Adrenal gland (tissue), 12 donors: ENCODE measurements around the gene KCNG4. TPM values are rescaled to one million over a fixed set of nuclear protein-coding genes. Genes with fewer than 3 reads are reported as not detected.

ENCODE experiments used
- DNase-seq, 7 donors: peaks; one replicate each; pipeline ENCODE4 v3.0.0-alpha.2; 2019 to 2020
- H3K27ac ChIP-seq, 5 donors: fragments of 200-600 bp; sonication (generic) in 4 of 5; 1 replicate in 3 of 5; 2 replicates in 2 of 5; pipeline versions ENCODE4 v1.5.1 to v1.8.0; 2016 to 2020; ENCODE audit warnings: mild to moderate bottlenecking in 1 of 5
- H3K27me3 ChIP-seq: fragments of 200-600 bp; 2 replicates; pipeline ENCODE4 v1.8.0; 2021
- H3K36me3 ChIP-seq, 2 donors: fragments of 200-600 bp; replicated peaks in 1 of 2; 1 replicate in 1 of 2; 2 replicates in 1 of 2; pipeline versions ENCODE4 v1.5.1 to v1.8.0; 2018 to 2022
- H3K4me1 ChIP-seq, 2 donors: fragments of 200-600 bp; replicated peaks in 1 of 2; 1 replicate in 1 of 2; 2 replicates in 1 of 2; pipeline versions ENCODE4 v1.5.1 to v1.8.0; 2018 to 2021
- H3K4me3 ChIP-seq, 4 donors: fragments of 200-600 bp; sonication (generic) in 3 of 4; one replicate each; pipeline ENCODE4 v1.5.1; 2016 to 2018
- H3K9me3 ChIP-seq, 3 donors: fragments of 200-600 bp; sonication (generic) in 1 of 3; replicated peaks in 1 of 3; 1 replicate in 2 of 3; 2 replicates in 1 of 3; pipeline versions ENCODE4 v1.5.1 to v1.8.0; 2016 to 2021
- POLR2A ChIP-seq, 2 donors: fragments of 450-650 bp; IDR thresholded peaks; one replicate each; pipeline ENCODE4 v1.6.1; 2017; ENCODE audit warnings: antibody characterized with exemption in 2 of 2, mild to moderate bottlenecking in 2 of 2, moderate library complexity in 1 of 2
- WGBS, 4 donors: extraction: QIAGEN DNeasy Blood & Tissue Kit in 2 of 4; methylation state at CpG; one replicate each; pipeline versions ENCODE4 v1.1.5 to v1.1.7; 2013 to 2017; 5-methylcytosine and 5-hydroxymethylcytosine counted together
- intact Hi-C, 2 donors: fragments of 100-400 bp; cut with DNase I; formaldehyde crosslinking; loops; one replicate each; pipeline versions ENCODE4 v1.14.1 to v1.15.0; 2022 to 2023
- polyA plus RNA-seq, 3 donors: library from polyadenylated mRNA; stranded (reverse); fragments of 200-250 nt in 2 of 3; fragments of 350-450 nt in 1 of 3; fragmentation: Illumina TruSeq in 1 of 3; extraction: RNeasy Lipid Tissue Mini Kit (QIAGEN cat#74804) in 1 of 3; gene quantifications; one replicate each; pipeline ENCODE4 v1.2.3, GENCODE V29; 2013 to 2014
- total RNA-seq, 9 donors: library from RNA; depleted of rRNA in 4 of 9; stranded (reverse); fragments of >200 nt in 4 of 9; fragments of 120-200 nt in 1 of 9; fragmentation: NEBNext Ultra II Directional in 1 of 9; extraction: Animal tissue kit (Norgen Biotek cat#: 25700) in 1 of 9; gene quantifications; one replicate each; pipeline versions ENCODE4 v1.1.0 to v1.2.4, GENCODE V29; 2013 to 2023
- TF ChIP-seq, protein P1 (sequence below), 6 experiments: fragments of 450-650 bp in 4 of 6; fragments of 200-600 bp in 2 of 6; sonication (generic) in 1 of 6; IDR thresholded peaks; 1 replicate in 5 of 6; 2 replicates in 1 of 6; pipeline versions ENCODE4 v1.5.1 to v1.8.0; 2016 to 2021; ENCODE audit warnings: antibody characterized with exemption in 6 of 6, mild to moderate bottlenecking in 2 of 6, moderate library complexity in 1 of 6
- donor health status: healthy with polysubstance abuse.
- donor health status: Bipolar disorder and iron deficiency.
- donor health status: DM: yes; HTN: yes; CAD: no.
- donor health status: DM: no; HTN: no; CAD: no.
- donor health status: DM: no; HTN: no; CAD: no.
- donor health status: DM: yes; HTN: yes; CAD: no.

Gene KCNG4
- total and polyA plus RNA-seq, 12 donors, result under 0.01 to 1.3 (median 0.36) TPM; not detected in 4

DNA sequence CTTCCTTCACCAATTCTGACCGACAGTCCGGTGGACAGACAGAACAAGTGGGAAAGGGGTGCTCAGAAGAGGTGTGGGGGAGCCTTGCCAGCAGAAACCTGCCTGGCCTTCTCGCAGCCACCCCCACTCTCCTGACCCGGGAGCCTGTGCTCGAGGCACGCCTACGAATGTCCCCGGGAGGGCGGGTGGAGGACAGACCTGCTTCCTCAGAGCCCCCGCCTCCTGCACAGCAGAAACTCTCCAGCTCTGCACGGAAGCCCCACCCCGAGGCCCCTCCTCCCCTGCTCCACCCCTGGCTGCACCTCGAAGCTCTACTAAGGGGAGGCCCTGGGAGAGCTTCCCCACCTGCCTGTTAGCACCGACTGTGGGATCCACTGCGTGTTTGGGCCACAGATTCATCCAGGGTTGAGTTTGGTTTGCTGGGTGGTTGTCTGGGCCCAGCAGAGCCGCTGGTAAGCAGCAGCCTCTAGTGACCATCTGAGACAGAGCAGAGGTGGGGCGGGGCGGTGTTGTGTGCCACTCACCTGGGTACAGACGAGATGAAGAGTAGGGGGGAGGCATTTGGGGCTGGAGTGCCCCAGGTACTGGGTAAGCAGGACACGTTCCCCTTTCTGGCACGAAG is 59.2 kb downstream of the KCNG4 start:
- H3K27ac ChIP-seq, result no peak overlapping the region
- intact Hi-C loops, result loop anchor here (5.0 to 10.0 kb wide), 3 partner anchors 96 to 223 kb away; partner anchors contain the start of gene NECAB2 (in 1 of the 2)
- H3K9me3 ChIP-seq, result no peaks in the 10 kb centered on the region
- peaks cover 0 to 53% of the 10 kb centered on the region in 2 donors for H3K36me3 ChIP-seq
- DNase-seq, result peak in 1 of 7 donors; percentile 9
- peaks cover 19 to 36% of the 10 kb centered on the region in 2 donors for H3K4me1 ChIP-seq
- no peak overlapping the region for H3K4me3 ChIP-seq
- 83 to 88% (median 87%) methylated on average over 13 to 21 of the region's 21 CpGs for WGBS, 4 donors
- H3K27me3 ChIP-seq, result no peaks in the 10 kb centered on the region
- TF ChIP-seq, protein P1, sequence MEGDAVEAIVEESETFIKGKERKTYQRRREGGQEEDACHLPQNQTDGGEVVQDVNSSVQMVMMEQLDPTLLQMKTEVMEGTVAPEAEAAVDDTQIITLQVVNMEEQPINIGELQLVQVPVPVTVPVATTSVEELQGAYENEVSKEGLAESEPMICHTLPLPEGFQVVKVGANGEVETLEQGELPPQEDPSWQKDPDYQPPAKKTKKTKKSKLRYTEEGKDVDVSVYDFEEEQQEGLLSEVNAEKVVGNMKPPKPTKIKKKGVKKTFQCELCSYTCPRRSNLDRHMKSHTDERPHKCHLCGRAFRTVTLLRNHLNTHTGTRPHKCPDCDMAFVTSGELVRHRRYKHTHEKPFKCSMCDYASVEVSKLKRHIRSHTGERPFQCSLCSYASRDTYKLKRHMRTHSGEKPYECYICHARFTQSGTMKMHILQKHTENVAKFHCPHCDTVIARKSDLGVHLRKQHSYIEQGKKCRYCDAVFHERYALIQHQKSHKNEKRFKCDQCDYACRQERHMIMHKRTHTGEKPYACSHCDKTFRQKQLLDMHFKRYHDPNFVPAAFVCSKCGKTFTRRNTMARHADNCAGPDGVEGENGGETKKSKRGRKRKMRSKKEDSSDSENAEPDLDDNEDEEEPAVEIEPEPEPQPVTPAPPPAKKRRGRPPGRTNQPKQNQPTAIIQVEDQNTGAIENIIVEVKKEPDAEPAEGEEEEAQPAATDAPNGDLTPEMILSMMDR (IDR thresholded peaks at IDR 0.05), result no peak
- TF ChIP-seq POLR2A (IDR thresholded peaks at IDR 0.05), result no peak

DNA sequence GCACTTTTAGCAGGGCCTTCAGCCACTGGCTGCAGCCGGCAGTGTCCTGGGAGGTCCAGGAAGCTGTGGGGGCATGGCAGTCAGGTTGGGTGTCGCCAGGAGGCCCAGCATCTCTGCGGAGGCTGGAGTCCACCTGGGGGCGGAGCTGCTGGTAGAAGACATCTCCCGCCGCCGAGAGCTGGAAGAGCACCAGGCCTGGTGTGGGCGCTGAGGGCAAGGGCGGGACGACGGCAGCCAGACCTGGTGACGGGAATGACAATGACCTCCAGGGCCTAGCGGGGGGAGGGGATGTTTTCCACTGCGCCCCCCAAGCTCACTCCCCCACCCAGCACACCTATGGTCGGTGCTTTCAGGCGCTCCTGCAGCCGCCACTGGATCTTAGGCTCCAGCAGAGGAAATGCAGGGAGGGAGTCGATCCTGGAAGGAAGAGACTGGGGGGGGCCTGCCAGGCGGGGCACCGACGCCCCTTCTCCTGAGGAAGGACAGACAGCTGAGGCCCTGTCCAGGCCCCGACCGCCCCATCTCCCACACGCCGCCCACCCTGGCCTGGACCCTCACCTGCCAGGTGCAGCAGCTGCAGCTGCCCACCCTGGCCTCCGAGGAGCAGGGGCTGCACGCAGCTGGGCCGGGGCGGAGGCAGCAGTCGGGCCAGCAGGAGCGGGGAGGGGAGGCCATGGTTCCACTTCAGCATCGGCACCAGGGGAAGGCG is 60.0 kb downstream of the KCNG4 start:
- no peak for DNase-seq
- intact Hi-C loops, result loop anchor here (5.0 to 10.0 kb wide), 3 partner anchors 95 to 222 kb away; partner anchors contain the start of gene NECAB2 (in 1 of the 2)
- Histone ChIP-seq H3K9me3 (no peaks in the 10 kb centered on the region), H3K27me3 (no peaks in the 10 kb centered on the region), H3K4me3 (no peak overlapping the region), H3K27ac (no peak overlapping the region), H3K4me1 (peaks cover 23 to 34% of the 10 kb centered on the region in 2 donors), H3K36me3 (peaks cover 0 to 53% of the 10 kb centered on the region in 2 donors)
- TF ChIP-seq, protein P1 (IDR thresholded peaks at IDR 0.05), result no peak
- TF ChIP-seq POLR2A (IDR thresholded peaks at IDR 0.05), result no peak
- WGBS, 4 donors, result 88 to 92% (median 90%) methylated on average over 21 to 33 of the region's 33 CpGs

DNA sequence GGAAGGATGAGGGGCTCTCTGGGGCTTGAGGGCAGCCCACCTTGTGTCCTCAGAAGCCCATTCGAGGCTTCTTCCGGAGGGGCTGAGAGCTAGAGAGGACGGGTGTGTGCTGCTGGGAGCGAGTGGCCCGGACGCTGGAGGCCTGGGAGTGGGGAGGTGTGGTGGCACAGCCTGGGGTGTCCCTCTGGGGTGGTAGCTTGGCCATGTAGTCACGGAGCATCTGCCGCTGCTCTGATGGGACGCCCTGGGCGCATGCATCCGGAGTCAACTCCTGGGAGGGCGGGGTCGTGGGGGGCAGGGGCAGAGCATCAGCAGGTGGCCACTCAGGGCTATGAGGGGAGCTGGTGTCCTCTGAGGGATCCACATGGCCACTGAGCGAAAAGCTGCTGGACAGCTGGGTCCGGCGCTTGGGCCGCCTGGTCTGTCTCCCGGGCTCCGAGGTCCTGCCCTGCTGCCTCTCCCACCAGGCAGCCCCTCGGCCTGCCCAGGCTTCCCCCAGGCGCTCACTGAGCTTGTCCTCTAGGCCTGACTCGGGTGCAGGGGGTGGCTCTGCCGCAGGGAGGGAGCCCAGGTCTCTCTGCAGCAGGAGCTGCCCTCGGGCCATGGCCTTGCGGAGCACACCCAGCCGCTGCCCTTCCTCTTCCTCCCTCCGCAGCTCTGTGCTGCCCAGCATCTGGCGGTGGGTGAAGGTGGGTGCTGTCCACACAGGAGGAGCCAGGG is 60.8 kb downstream of the KCNG4 start:
- no peak for TF ChIP-seq POLR2A (IDR thresholded peaks at IDR 0.05)
- TF ChIP-seq, protein P1 (IDR thresholded peaks at IDR 0.05), result no peak
- H3K4me1 ChIP-seq, result peaks cover 23 to 32% of the 10 kb centered on the region in 2 donors
- H3K9me3 ChIP-seq, result no peaks in the 10 kb centered on the region
- no peak overlapping the region for H3K27ac ChIP-seq
- H3K4me3 ChIP-seq, result no peak overlapping the region
- intact Hi-C loops, result no loop called here
- peaks cover 0 to 53% of the 10 kb centered on the region in 2 donors for H3K36me3 ChIP-seq
- DNase-seq, result no peak
- 73 to 93% (median 91%) methylated on average over 4 to 28 of the region's 28 CpGs for WGBS, 4 donors
- H3K27me3 ChIP-seq, result no peaks in the 10 kb centered on the region
